Activated T-helper 9 cell treated with anti-CD3 and anti-CD28 coated beads, Interleukin-2, amount 50 U/mL, for 16 hours (primary cell): Measurements from ENCODE around the gene CFI.

ENCODE experiments used
- DNase-seq: peaks from one replicate; pipeline ENCODE4 v3.0.0-alpha.2; 2020; ENCODE audit warnings: low read depth

CFI gene

GRCh38 chr4:109801895-109802319 is at the start of gene CFI:
Gene CFI (minus strand): TSS chr4:109801999. CDS start chr4:109801971, 28 bp downstream.
- DNase-seq: no peak

- DNase-seq: no peak
Observed at GRCh38 chr4:109850601-109851000, 48.8 kb upstream of the CFI start.

GRCh38 chr4:109848501-109848900 is 46.7 kb upstream of the CFI start:
- no peak for DNase-seq

- DNase-seq: no peak
Observed at GRCh38 chr4:109847896-109848442, 46.2 kb upstream of the CFI start, which contains the start of gene LRIT3. Gene LRIT3 (plus strand): TSS chr4:109848107. CDS start chr4:109848202, 95 bp downstream.

GRCh38 chr4:109846395-109847098 is 44.7 kb upstream of the CFI start:
- no peak for DNase-seq

GRCh38 chr4:109836985-109837384 is 35.2 kb upstream of the CFI start:
- DNase-seq: no peak

GRCh38 chr4:109833756-109834155 is 32.0 kb upstream of the CFI start:
- no peak for DNase-seq

GRCh38 chr4:109827672-109828071 is 25.9 kb upstream of the CFI start, which contains the start of gene RRH:
Gene RRH (plus strand): TSS chr4:109827972. CDS start chr4:109828028, 56 bp downstream.
- DNase-seq: no peak

- DNase-seq: no peak
Observed at GRCh38 chr4:109826719-109827118, 24.9 kb upstream of the CFI start.

- no peak for DNase-seq
Observed at GRCh38 chr4:109821185-109821584, 19.4 kb upstream of the CFI start.

- no peak for DNase-seq
Observed at GRCh38 chr4:109820563-109820962, 18.8 kb upstream of the CFI start.

GRCh38 chr4:109818268-109818667 is 16.5 kb upstream of the CFI start:
- no peak for DNase-seq

- DNase-seq: no peak
Observed at GRCh38 chr4:109816894-109817293, 15.1 kb upstream of the CFI start.

- peak; percentile 24 for DNase-seq
Observed at GRCh38 chr4:109816082-109816442, 14.3 kb upstream of the CFI start.

GRCh38 chr4:109815151-109816081 is 13.6 kb upstream of the CFI start, which contains the start of gene GAR1:
Gene GAR1 (plus strand): TSS chr4:109815762. CDS start chr4:109816165, 403 bp downstream.
- peak; percentile 80 for DNase-seq

- DNase-seq: no peak
Observed at GRCh38 chr4:109811707-109812106, 9.9 kb upstream of the CFI start.

GRCh38 chr4:109810552-109811387 is 9.0 kb upstream of the CFI start:
- DNase-seq: no peak

GRCh38 chr4:109809655-109810054 is 7.9 kb upstream of the CFI start:
- DNase-seq: no peak

- DNase-seq: no peak
Observed at GRCh38 chr4:109803924-109804571, 2.2 kb upstream of the CFI start.

GRCh38 chr4:109801099-109801789 is 555 bp downstream of the CFI start:
- DNase-seq: no peak
